Lung (tissue), 12 donors: ENCODE results near the gene SLC39A3. TPM values are rescaled to one million over a fixed set of nuclear protein-coding genes. Genes with fewer than 3 reads are reported as not detected.
A peak's percentile ranks its signal among the peaks of the same experiment; 100 is the strongest.

Experiments used
- ATAC-seq: fragments of 200-7000 bp; cut with Tn5 transposase; one replicate; pipeline ENCODE4 v1.9.1; 2020; ENCODE audit warnings: moderate number of reproducible peaks; ENCODE audit not compliant: insufficient read depth, low FRiP score
- DNase-seq, 3 donors: peaks; one replicate each; pipeline ENCODE4 v3.0.0-alpha.2; 2013 to 2017
- H3K27ac ChIP-seq, 2 donors: one replicate each; pipeline ENCODE4 v1.5.1; 2013; ENCODE audit warnings: mild to moderate bottlenecking in 2 of 2, moderate library complexity in 2 of 2, control low read depth in 1 of 2, inconsistent platforms in 1 of 2, low read depth in 1 of 2, low read length in 1 of 2
- H3K27me3 ChIP-seq, 3 donors: one replicate each; pipeline ENCODE4 v1.5.1; 2013; ENCODE audit warnings: low read length in 2 of 3; ENCODE audit not compliant: control insufficient read depth in 3 of 3, insufficient read depth in 3 of 3
- H3K36me3 ChIP-seq, 4 donors: one replicate each; pipeline ENCODE4 v1.5.1; 2013; ENCODE audit warnings: low read length in 4 of 4, mild to moderate bottlenecking in 1 of 4, moderate library complexity in 1 of 4; ENCODE audit not compliant: control insufficient read depth in 4 of 4, insufficient read depth in 4 of 4
- H3K4me1 ChIP-seq, 5 donors: one replicate each; pipeline ENCODE4 v1.5.1; 2013; ENCODE audit warnings: low read length in 5 of 5, mild to moderate bottlenecking in 2 of 5, moderate library complexity in 1 of 5; ENCODE audit not compliant: control insufficient read depth in 5 of 5, insufficient read depth in 5 of 5
- H3K4me3 ChIP-seq: one replicate; pipeline ENCODE4 v1.5.1; 2013; ENCODE audit warnings: mild to moderate bottlenecking, control low read depth, moderate library complexity
- H3K9ac ChIP-seq, 2 donors: one replicate each; pipeline ENCODE4 v1.5.1; 2013; ENCODE audit warnings: low read length in 2 of 2, control low read depth in 1 of 2; ENCODE audit not compliant: insufficient read depth in 1 of 2
- H3K9me3 ChIP-seq, 4 donors: one replicate each; pipeline ENCODE4 v1.5.1; 2013; ENCODE audit warnings: low read length in 3 of 4, mild to moderate bottlenecking in 1 of 4, moderate library complexity in 1 of 4; ENCODE audit not compliant: control insufficient read depth in 4 of 4, insufficient read depth in 3 of 4
- CTCF ChIP-seq: IDR thresholded peaks from 2 replicates; pipeline ENCODE4 v1.5.1; 2012; ENCODE audit warnings: mild to moderate bottlenecking; ENCODE audit errors: control extremely low read depth, extremely low read depth
- WGBS, 2 donors: extraction: QIAGEN DNeasy Blood & Tissue Kit; methylation state at CpG; one replicate each; pipeline ENCODE4 v1.1.7; 2013; 5-methylcytosine and 5-hydroxymethylcytosine counted together
- polyA plus RNA-seq, 2 donors: library from polyadenylated mRNA; stranded (reverse); fragments of 200-250 nt; gene quantifications; one replicate each; pipeline ENCODE4 v1.2.1, GENCODE V29; 2013
- total RNA-seq, 2 donors: library from RNA; depleted of rRNA in 1 of 2; stranded (reverse); fragments of >200 nt in 1 of 2; gene quantifications; one replicate each; pipeline ENCODE4 v1.2.1, GENCODE V29; 2014 to 2021
- donor health status: control.
- donor health status: control.
- donor health status: Bipolar disorder and iron deficiency.
- donor health status: healthy.
- donor health status: DM: yes; HTN: yes; CAD: no.

SLC39A3 gene
- total and polyA plus RNA-seq, 4 donors, result 17.7 to 51.2 (median 42.0) TPM

- WGBS, 2 donors, result 91 to 95% methylated on average over 19 of the region's 19 CpGs
- Histone ChIP-seq H3K4me1 (peaks cover 5 to 20% (median 14%) of the 10 kb centered on the region in 5 donors), H3K27me3 (no peaks in the 10 kb centered on the region), H3K36me3 (peaks cover 0 to 8% (median 3%) of the 10 kb centered on the region in 4 donors), H3K4me3 (no peak overlapping the region), H3K9ac (no peak overlapping the region), H3K27ac (no peak overlapping the region), H3K9me3 (no peaks in the 10 kb centered on the region)
- DNase-seq (no peak), ATAC-seq (no peak)
- no peak for TF ChIP-seq CTCF
Observed at GRCh38 chr19:2777952-2778683, 38.3 kb upstream of the SLC39A3 start.

- no peaks in the 10 kb centered on the region for H3K27me3 ChIP-seq
- TF ChIP-seq CTCF, result no peak
- no peak overlapping the region for H3K4me3 ChIP-seq
- peak overlapping the region; percentile 81 to 90 for H3K27ac ChIP-seq
- no peak overlapping the region for H3K9ac ChIP-seq
- peaks cover 0 to 15% (median 0%) of the 10 kb centered on the region in 5 donors for H3K4me1 ChIP-seq
- peak in 1 of 3 donors; percentile 10 for DNase-seq
- WGBS, 2 donors, result 50 to 64% methylated on average over 29 of the region's 29 CpGs
- H3K36me3 ChIP-seq, result peaks cover 0 to 13% (median 3%) of the 10 kb centered on the region in 4 donors
- no peaks in the 10 kb centered on the region for H3K9me3 ChIP-seq
- peak; percentile 40 for ATAC-seq
Observed at GRCh38 chr19:2775556-2776430, 36.0 kb upstream of the SLC39A3 start.

GRCh38 chr19:2774953-2775555 is 35.2 kb upstream of the SLC39A3 start:
- peaks cover 0 to 13% (median 3%) of the 10 kb centered on the region in 4 donors for H3K36me3 ChIP-seq
- peak overlapping the region; percentile 81 to 90 for H3K27ac ChIP-seq
- TF ChIP-seq CTCF, result no peak
- peak; percentile 28 for ATAC-seq
- H3K9me3 ChIP-seq, result no peaks in the 10 kb centered on the region
- WGBS, 2 donors, result 67 to 74% methylated on average over 24 of the region's 24 CpGs
- H3K4me3 ChIP-seq, result no peak overlapping the region
- H3K4me1 ChIP-seq, result peaks cover 0 to 14% (median 0%) of the 10 kb centered on the region in 5 donors
- no peak for DNase-seq
- no peaks in the 10 kb centered on the region for H3K27me3 ChIP-seq
- H3K9ac ChIP-seq, result no peak overlapping the region
